Measurements from ENCODE around the gene CAPN13. TPM values are rescaled to one million over a fixed set of nuclear protein-coding genes. Genes with fewer than 3 reads are reported as not detected.

The CAPN13 gene
- total RNA-seq, 1 experiment from 2014 or later: 5.7 TPM

- Histone ChIP-seq H3T11ph (ENCODE audit: low read length) (no peak overlapping the region), H2AK5ac (ENCODE audit: insufficient read length, low read length) (no peak overlapping the region), H3K4me2 (ENCODE audit: insufficient read depth, insufficient read length, low read length) (no peak overlapping the region), H3K27ac (ENCODE audit: insufficient read length, low read depth, low read length) (no peak overlapping the region), H3K79me2 (ENCODE audit: insufficient read depth, low read length) (no peaks in the 10 kb centered on the region), H2BK20ac (ENCODE audit: low read depth, low read length, poor library complexity, severe bottlenecking) (no peak overlapping the region), H2BK120ac (ENCODE audit: low read depth, low read length, poor library complexity, severe bottlenecking) (no peak overlapping the region), H2BK5ac (ENCODE audit: insufficient read length, low read length) (no peak overlapping the region), H3K4me1 (ENCODE audit: insufficient read depth, low read length) (no peaks in the 10 kb centered on the region; the same call in 1 of the 2 replicates), H3K9ac (ENCODE audit: extremely low read depth, insufficient read length, low read length) (no peak overlapping the region), H3K14ac (ENCODE audit: insufficient read depth, low read length) (peak overlapping the region; percentile 29; the same call in 1 of the 2 replicates), H2AFZ (ENCODE audit: low read length) (no peak overlapping the region), H3K79me1 (ENCODE audit: insufficient read depth, low read depth, low read length, poor library complexity, severe bottlenecking) (no peaks in the 10 kb centered on the region), H3K9me3 (ENCODE audit: control insufficient read depth, low read depth, low read length) (no peaks in the 10 kb centered on the region), H3K18ac (ENCODE audit: insufficient read length, low read depth, low read length) (no peak overlapping the region), H3K4ac (ENCODE audit: low read depth, low read length) (no peak overlapping the region), H2BK15ac (ENCODE audit: low read depth, low read length) (no peak overlapping the region), H4K20me1 (ENCODE audit: control insufficient read depth, insufficient read depth, insufficient read length) (no peaks in the 10 kb centered on the region), H2BK12ac (ENCODE audit: insufficient read length, low read depth, low read length) (no peak overlapping the region), H4K5ac (ENCODE audit: insufficient read length, low read depth, low read length) (peak overlapping the region; percentile 17), H4K91ac (ENCODE audit: insufficient read length, low read depth, low read length) (no peak overlapping the region), H4K8ac (replicated peaks; ENCODE audit: insufficient read length, low read depth, low read length) (no peak overlapping the region), H3K56ac (ENCODE audit: insufficient read length, low read depth, low read length) (no peak overlapping the region), H3K23me2 (ENCODE audit: insufficient read length, low read depth, low read length, poor library complexity, severe bottlenecking) (no peaks in the 10 kb centered on the region), H3K27me3 (ENCODE audit: insufficient read depth, low read length) (no peaks in the 10 kb centered on the region), H3K23ac (ENCODE audit: insufficient read length, low read depth, low read length) (no peak overlapping the region)
- no peak for DNase-seq
- Mint-ChIP-seq H3K4me1 (peaks cover 7 to 8% of the 10 kb centered on the region in 2 experiments), H3K27ac (no peak overlapping the region), H3K27me3 (ENCODE audit: low read depth) (no peaks in the 10 kb centered on the region), H3K9me3 (no peaks in the 10 kb centered on the region), H3K36me3 (ENCODE audit: insufficient read depth in 1 of 3, low read depth in 3 of 3) (no peaks in the 10 kb centered on the region), H3K4me3 (no peak overlapping the region)
- no CpG with 5 or more reads among the region's 4 CpGs for WGBS (ENCODE audit: extremely low coverage, insufficient read length, low lambda C conversion rate)
- no peak for TF ChIP-seq CTCF (conservative IDR thresholded peaks at IDR 0.05)
These were observed 17.5 kb downstream of the CAPN13 start for GRCh38 chr2:30789670-30790210.
